Measurements from ENCODE around the gene NYAP1.

GRCh38 chr7:100496509-100496908, 12.8 kb downstream of the NYAP1 start:
- TF ChIP-seq POLR2AphosphoS5 (IDR thresholded peaks at IDR 0.05; ENCODE audit: low read depth, low read length) (no peak), POU2F2 (IDR thresholded peaks at IDR 0.05; ENCODE audit: low read depth, low read length) (no peak), POLR2A (IDR thresholded peaks at IDR 0.05; ENCODE audit: low read depth, low read length) (no peak), TAF1 (IDR thresholded peaks at IDR 0.05; ENCODE audit: low read depth, low read length) (no peak), SPI1 (IDR thresholded peaks at IDR 0.05; ENCODE audit: low read depth, low read length) (no peak)
